ENCODE data around the gene FUOM.

Gene FUOM

DNA sequence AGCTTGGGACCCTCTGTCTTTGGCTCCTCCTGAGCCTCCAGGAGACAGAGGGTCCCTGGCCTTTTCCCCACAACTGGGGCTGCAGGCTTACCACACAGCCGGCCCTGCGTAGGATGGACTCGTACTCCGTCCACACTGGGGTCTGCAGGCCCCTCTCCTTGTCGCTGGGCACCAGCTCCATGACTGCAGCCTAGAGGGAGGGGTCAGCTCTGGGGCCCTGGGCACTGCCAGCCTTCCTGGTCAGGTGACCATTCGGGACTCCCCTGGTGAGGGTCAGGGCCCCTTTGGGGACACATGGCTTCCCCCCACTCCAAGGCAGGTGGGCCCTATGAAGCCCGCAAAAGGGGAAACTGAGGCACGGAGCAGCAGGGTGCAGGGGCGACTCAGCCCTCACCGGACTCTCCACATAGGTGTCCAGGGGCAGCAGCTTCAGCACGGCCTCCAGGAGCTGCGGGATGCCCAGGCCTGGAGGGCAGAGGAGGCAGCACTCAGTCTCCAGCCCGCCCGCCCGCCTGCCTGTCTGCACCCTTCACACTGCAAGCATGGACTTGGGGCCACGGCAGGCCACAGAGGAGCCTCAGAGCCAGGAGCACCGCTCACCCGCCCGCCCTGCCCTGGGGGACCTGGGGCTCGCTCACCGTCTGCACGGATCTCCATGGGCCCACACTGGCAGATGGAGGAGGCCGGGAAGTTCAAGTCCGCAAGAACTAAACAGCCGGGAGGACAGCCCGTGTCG, 1.1 kb downstream of the FUOM start:
- TF ChIP-seq, protein P1, sequence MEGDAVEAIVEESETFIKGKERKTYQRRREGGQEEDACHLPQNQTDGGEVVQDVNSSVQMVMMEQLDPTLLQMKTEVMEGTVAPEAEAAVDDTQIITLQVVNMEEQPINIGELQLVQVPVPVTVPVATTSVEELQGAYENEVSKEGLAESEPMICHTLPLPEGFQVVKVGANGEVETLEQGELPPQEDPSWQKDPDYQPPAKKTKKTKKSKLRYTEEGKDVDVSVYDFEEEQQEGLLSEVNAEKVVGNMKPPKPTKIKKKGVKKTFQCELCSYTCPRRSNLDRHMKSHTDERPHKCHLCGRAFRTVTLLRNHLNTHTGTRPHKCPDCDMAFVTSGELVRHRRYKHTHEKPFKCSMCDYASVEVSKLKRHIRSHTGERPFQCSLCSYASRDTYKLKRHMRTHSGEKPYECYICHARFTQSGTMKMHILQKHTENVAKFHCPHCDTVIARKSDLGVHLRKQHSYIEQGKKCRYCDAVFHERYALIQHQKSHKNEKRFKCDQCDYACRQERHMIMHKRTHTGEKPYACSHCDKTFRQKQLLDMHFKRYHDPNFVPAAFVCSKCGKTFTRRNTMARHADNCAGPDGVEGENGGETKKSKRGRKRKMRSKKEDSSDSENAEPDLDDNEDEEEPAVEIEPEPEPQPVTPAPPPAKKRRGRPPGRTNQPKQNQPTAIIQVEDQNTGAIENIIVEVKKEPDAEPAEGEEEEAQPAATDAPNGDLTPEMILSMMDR (IDR thresholded peaks at IDR 0.05; ENCODE audit: insufficient read depth, low read length, poor library complexity, severe bottlenecking): no peak
- no peaks in the 10 kb centered on the region; the same call in 1 of the 2 replicates for H3K36me3 ChIP-seq (ENCODE audit: control insufficient read depth, insufficient read depth, low read length)
- no peaks in the 10 kb centered on the region for H3K27me3 ChIP-seq (replicated peaks; ENCODE audit: control insufficient read depth, insufficient read depth, low read length)
- DNase-seq (ENCODE audit: extremely low read depth, insufficient read length): no peak
- peak overlapping the region; percentile 65 for H3K4me3 ChIP-seq (replicated peaks; ENCODE audit: low read depth, low read length)

DNA sequence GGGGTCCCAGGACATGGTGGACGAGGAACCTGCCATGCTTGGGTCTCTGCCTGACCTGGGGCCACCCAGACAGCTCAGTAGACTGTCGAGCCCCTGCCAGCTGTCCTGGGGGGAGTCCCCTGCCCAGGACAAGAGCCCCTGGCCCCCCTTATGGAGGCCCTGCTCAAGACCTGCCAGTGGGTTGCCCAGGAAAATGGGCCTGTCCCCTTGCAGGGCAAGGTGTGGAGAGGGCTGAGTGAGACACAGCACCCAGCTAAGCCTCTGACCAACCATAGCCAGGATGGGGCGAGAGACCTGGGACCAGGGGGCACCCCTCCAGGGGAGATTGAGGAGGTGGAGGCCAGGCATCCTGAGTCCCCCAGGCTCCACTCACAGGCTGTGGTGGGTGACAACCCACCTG, 1.8 kb downstream of the FUOM start:
- H3K4me3 ChIP-seq (replicated peaks; ENCODE audit: low read depth, low read length): no peak overlapping the region
- DNase-seq (ENCODE audit: extremely low read depth, insufficient read length): no peak
- H3K27me3 ChIP-seq (replicated peaks; ENCODE audit: control insufficient read depth, insufficient read depth, low read length): no peaks in the 10 kb centered on the region
- TF ChIP-seq, protein P1 (IDR thresholded peaks at IDR 0.05; ENCODE audit: insufficient read depth, low read length, poor library complexity, severe bottlenecking): no peak
- H3K36me3 ChIP-seq (ENCODE audit: control insufficient read depth, insufficient read depth, low read length): no peaks in the 10 kb centered on the region; the same call in 1 of the 2 replicates

DNA sequence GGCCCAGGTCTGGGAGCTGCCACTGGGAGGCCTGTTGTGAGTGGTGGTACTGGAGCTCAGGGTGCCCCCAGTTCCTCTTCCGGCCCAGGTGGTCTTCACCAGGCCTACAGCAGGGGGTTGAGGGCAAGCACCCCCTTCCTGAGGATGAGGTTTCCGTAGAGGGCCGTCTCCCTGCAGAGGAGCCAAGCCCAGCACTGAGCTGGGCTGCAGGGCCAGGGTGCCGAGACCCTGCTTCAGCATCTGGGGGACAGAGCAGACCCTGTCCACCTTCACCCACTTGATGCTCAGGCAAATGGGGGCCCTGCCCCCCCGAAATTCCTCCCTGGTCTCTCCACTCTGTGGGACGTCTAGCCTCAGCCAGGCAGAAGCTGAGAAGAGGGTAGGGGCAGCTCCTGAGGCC, 2.6 kb downstream of the FUOM start:
- TF ChIP-seq, protein P1 (IDR thresholded peaks at IDR 0.05; ENCODE audit: insufficient read depth, low read length, poor library complexity, severe bottlenecking): no peak
- no peak overlapping the region for H3K4me3 ChIP-seq (replicated peaks; ENCODE audit: low read depth, low read length)
- no peaks in the 10 kb centered on the region; the same call in 1 of the 2 replicates for H3K36me3 ChIP-seq (ENCODE audit: control insufficient read depth, insufficient read depth, low read length)
- no peak for DNase-seq (ENCODE audit: extremely low read depth, insufficient read length)
- H3K27me3 ChIP-seq (replicated peaks; ENCODE audit: control insufficient read depth, insufficient read depth, low read length): no peaks in the 10 kb centered on the region

DNA sequence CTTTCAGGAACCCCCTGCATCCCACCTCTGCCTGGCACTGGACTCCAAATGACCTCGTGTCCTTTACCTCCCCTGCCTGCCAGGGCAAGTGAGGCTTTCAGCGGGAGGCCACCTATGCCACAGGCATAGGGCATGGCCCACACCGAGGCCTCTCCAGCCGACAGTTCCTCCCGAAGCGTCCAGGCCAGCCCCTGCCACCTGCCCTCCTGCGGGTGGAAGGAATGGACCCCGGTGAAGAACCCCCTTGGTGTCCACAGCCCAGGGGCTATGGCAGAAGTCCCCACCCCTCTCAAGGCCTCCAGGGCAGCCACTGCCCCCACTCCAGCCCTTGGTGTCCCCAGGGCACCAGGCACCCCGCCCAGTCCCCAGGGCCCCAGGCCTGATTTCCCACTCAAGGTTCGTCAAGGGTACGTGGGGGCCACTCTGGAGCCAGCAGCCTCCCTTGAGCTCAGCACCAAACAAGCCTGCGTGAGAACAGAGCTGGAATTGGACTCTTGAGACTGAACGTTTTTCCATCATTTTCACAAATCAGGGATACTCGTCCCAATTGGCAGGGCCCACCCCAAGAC, 3.1 kb downstream of the FUOM start:
- Histone ChIP-seq H3K36me3 (ENCODE audit: control insufficient read depth, insufficient read depth, low read length) (no peaks in the 10 kb centered on the region; the same call in 1 of the 2 replicates), H3K27me3 (replicated peaks; ENCODE audit: control insufficient read depth, insufficient read depth, low read length) (no peaks in the 10 kb centered on the region; the same call in 1 of the 2 replicates), H3K4me3 (replicated peaks; ENCODE audit: low read depth, low read length) (no peak overlapping the region)
- no peak for DNase-seq (ENCODE audit: extremely low read depth, insufficient read length)
- TF ChIP-seq, protein P1 (IDR thresholded peaks at IDR 0.05; ENCODE audit: insufficient read depth, low read length, poor library complexity, severe bottlenecking): no peak

DNA sequence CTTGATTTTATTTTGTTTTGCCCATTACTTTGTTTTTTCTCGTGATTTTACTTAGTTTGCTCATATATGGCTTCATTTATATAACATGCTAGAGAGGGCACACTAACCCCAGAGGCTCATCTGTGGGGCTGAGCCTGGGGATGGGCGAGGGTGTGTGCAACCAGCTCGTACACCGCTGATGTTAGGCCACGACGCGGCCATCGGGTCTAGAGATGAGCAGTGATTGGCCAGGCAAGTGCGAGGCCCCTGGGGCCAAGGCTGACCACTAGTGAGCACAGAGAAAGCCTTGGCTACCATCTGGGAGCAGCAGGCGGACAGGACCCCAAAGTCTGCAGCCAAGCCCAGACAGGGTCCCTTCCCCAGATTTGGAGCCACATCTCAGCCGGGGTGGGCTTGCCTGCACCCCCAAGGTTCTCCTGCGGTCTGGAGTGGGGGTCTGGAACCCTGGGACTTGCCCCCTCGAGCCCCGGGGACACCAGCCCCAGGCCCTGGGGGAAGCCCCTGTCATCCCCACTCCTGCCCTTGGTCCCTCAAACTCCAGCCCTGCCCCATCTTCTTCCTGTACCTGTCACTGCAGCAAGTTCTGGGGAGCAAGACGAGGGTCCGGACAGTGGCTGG, 3.7 kb downstream of the FUOM start:
- no peaks in the 10 kb centered on the region; the same call in 1 of the 2 replicates for H3K36me3 ChIP-seq (ENCODE audit: control insufficient read depth, insufficient read depth, low read length)
- no peak overlapping the region for H3K4me3 ChIP-seq (replicated peaks; ENCODE audit: low read depth, low read length)
- DNase-seq (ENCODE audit: extremely low read depth, insufficient read length): no peak
- no peaks in the 10 kb centered on the region; the same call in 1 of the 2 replicates for H3K27me3 ChIP-seq (replicated peaks; ENCODE audit: control insufficient read depth, insufficient read depth, low read length)
- TF ChIP-seq, protein P1 (IDR thresholded peaks at IDR 0.05; ENCODE audit: insufficient read depth, low read length, poor library complexity, severe bottlenecking): no peak

All from GM06990 (cell line).